ENCODE results near the gene HERC4. TPM values are rescaled to one million over a fixed set of nuclear protein-coding genes. Genes with fewer than 3 reads are reported as not detected.

The HERC4 gene
- total and polyA plus RNA-seq, 9 of the 15 experiments (the other 6 are each of a cell fraction or from before 2014, with no cell fraction given) = 12.5 to 33.5 (median 22.8) TPM

DNA sequence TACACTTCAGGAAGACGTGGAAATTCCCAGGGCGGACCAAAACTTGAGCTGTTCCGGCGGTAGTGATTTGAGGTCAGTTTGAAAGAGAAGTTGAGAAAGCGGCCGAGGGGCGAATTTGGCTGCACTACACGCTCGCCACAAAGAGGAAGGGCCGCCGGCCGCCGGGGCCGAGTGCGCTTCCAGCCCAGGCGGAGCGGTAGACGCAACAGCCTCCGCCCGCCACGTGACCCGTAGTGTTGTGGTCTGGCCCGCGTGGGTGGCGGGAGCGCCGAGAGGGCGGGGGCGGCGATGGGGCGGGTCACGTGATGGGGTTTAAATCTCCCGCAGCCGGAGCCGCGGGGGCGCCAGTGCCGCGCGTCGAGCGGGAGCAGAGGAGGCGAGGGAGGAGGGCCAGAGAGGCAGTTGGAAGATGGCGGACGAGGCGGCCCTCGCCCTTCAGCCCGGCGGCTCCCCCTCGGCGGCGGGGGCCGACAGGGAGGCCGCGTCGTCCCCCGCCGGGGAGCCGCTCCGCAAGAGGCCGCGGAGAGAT lies 190.7 kb downstream of the HERC4 start, which contains the start of gene SIRT1 (continued):
- TF ChIP-seq ZNF79 (CRISPR knock-in tag; IDR thresholded peaks at IDR 0.05; ENCODE audit: low read depth) (no peak), SRSF1 (IDR thresholded peaks at IDR 0.05; ENCODE audit: low read depth, low read length) (no peak), GATAD2B (IDR thresholded peaks at IDR 0.05; ENCODE audit: borderline replicate concordance) (no peak; the same call in 1 of the 2 replicates), BDP1 (IDR thresholded peaks at IDR 0.05; ENCODE audit: insufficient read depth, insufficient read length) (no peak), ZNF707 (CRISPR knock-in tag; conservative IDR thresholded peaks at IDR 0.05) (no peak), ZNF316 (IDR thresholded peaks at IDR 0.05) (no peak), USF2 (CRISPR knock-in tag; IDR thresholded peaks at IDR 0.05) (peak; percentile 100), ZNF277 (CRISPR knock-in tag; IDR thresholded peaks at IDR 0.05; ENCODE audit: borderline replicate concordance) (no peak), HDGF (IDR thresholded peaks at IDR 0.05) (no peak), IRF2 (CRISPR knock-in tag; IDR thresholded peaks at IDR 0.05) (no peak), E2F1 (CRISPR knock-in tag; IDR thresholded peaks at IDR 0.05) (peak; percentile 81; the same call in 1 of the 2 replicates), MYBL2 (IDR thresholded peaks at IDR 0.05; ENCODE audit: low read depth) (peak; percentile 81), MYBL2 (CRISPR knock-in tag; IDR thresholded peaks at IDR 0.05; ENCODE audit: borderline replicate concordance) (no peak), SRSF7 (optimal IDR thresholded peaks at IDR 0.05; ENCODE audit: low read depth, low read length) (no peak), ZNF217 (CRISPR knock-in tag; IDR thresholded peaks at IDR 0.05) (no peak), NCOA2 (IDR thresholded peaks at IDR 0.05; ENCODE audit: partially characterized antibody in 2 of 2) (no peak)
- TF ChIP-seq, protein P1, sequence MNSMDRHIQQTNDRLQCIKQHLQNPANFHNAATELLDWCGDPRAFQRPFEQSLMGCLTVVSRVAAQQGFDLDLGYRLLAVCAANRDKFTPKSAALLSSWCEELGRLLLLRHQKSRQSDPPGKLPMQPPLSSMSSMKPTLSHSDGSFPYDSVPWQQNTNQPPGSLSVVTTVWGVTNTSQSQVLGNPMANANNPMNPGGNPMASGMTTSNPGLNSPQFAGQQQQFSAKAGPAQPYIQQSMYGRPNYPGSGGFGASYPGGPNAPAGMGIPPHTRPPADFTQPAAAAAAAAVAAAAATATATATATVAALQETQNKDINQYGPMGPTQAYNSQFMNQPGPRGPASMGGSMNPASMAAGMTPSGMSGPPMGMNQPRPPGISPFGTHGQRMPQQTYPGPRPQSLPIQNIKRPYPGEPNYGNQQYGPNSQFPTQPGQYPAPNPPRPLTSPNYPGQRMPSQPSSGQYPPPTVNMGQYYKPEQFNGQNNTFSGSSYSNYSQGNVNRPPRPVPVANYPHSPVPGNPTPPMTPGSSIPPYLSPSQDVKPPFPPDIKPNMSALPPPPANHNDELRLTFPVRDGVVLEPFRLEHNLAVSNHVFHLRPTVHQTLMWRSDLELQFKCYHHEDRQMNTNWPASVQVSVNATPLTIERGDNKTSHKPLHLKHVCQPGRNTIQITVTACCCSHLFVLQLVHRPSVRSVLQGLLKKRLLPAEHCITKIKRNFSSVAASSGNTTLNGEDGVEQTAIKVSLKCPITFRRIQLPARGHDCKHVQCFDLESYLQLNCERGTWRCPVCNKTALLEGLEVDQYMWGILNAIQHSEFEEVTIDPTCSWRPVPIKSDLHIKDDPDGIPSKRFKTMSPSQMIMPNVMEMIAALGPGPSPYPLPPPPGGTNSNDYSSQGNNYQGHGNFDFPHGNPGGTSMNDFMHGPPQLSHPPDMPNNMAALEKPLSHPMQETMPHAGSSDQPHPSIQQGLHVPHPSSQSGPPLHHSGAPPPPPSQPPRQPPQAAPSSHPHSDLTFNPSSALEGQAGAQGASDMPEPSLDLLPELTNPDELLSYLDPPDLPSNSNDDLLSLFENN (IDR thresholded peaks at IDR 0.05; ENCODE audit: low read depth in 2 of 2, low read length in 2 of 2) = no peak; a peak in 1 of 4 replicates
- TF ChIP-seq, protein P2, sequence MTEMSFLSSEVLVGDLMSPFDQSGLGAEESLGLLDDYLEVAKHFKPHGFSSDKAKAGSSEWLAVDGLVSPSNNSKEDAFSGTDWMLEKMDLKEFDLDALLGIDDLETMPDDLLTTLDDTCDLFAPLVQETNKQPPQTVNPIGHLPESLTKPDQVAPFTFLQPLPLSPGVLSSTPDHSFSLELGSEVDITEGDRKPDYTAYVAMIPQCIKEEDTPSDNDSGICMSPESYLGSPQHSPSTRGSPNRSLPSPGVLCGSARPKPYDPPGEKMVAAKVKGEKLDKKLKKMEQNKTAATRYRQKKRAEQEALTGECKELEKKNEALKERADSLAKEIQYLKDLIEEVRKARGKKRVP (CRISPR knock-in tag; IDR thresholded peaks at IDR 0.05) = no peak
- TF ChIP-seq, protein P3, sequence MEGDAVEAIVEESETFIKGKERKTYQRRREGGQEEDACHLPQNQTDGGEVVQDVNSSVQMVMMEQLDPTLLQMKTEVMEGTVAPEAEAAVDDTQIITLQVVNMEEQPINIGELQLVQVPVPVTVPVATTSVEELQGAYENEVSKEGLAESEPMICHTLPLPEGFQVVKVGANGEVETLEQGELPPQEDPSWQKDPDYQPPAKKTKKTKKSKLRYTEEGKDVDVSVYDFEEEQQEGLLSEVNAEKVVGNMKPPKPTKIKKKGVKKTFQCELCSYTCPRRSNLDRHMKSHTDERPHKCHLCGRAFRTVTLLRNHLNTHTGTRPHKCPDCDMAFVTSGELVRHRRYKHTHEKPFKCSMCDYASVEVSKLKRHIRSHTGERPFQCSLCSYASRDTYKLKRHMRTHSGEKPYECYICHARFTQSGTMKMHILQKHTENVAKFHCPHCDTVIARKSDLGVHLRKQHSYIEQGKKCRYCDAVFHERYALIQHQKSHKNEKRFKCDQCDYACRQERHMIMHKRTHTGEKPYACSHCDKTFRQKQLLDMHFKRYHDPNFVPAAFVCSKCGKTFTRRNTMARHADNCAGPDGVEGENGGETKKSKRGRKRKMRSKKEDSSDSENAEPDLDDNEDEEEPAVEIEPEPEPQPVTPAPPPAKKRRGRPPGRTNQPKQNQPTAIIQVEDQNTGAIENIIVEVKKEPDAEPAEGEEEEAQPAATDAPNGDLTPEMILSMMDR (IDR thresholded peaks at IDR 0.05 in 2 of 3, conservative IDR thresholded peaks at IDR 0.05 in 1 of 3; ENCODE audit: insufficient read depth in 2 of 3, low read depth in 1 of 3, low read length in 3 of 3) = peak in 1 of 3 experiments; percentile 28; a peak in 1 of 6 replicates
